DMS 273 (cell line): ENCODE measurements around the gene UCK2.

Source experiments
- DNase-seq: peaks from one replicate; lab custom pipeline; 2025; ENCODE audit not compliant: unreplicated experiment; lab: John Stamatoyannopoulos, UW

UCK2 gene

GRCh38 chr1:165833358-165833757 is 5.9 kb downstream of the UCK2 start:
- DNase-seq: no peak

GRCh38 chr1:165834229-165834628 is 6.8 kb downstream of the UCK2 start:
- no peak for DNase-seq

- DNase-seq: no peak
Measured at GRCh38 chr1:165834881-165835280, 7.5 kb downstream of the UCK2 start.

GRCh38 chr1:165836664-165837482 is 9.5 kb downstream of the UCK2 start:
- no peak for DNase-seq

- no peak for DNase-seq
Measured at GRCh38 chr1:165837838-165838364, 10.5 kb downstream of the UCK2 start.

- no peak for DNase-seq
Measured at GRCh38 chr1:165840423-165840822, 13.0 kb downstream of the UCK2 start.

GRCh38 chr1:165841582-165842017 is 14.2 kb downstream of the UCK2 start:
- DNase-seq: peak; percentile 22

- DNase-seq: no peak
Measured at GRCh38 chr1:165842023-165842670, 14.7 kb downstream of the UCK2 start.

GRCh38 chr1:165842671-165843129 is 15.3 kb downstream of the UCK2 start:
- DNase-seq: peak; percentile 23

GRCh38 chr1:165843304-165843703 is 15.9 kb downstream of the UCK2 start:
- DNase-seq: no peak

GRCh38 chr1:165844114-165844798 is 16.8 kb downstream of the UCK2 start:
- DNase-seq: no peak

GRCh38 chr1:165844933-165845332 is 17.5 kb downstream of the UCK2 start:
- DNase-seq: no peak

GRCh38 chr1:165845569-165845968 is 18.2 kb downstream of the UCK2 start:
- DNase-seq: no peak

- DNase-seq: no peak
Measured at GRCh38 chr1:165845992-165846748, 18.8 kb downstream of the UCK2 start.

- DNase-seq: no peak
Measured at GRCh38 chr1:165847486-165847885, 20.1 kb downstream of the UCK2 start.

- DNase-seq: no peak
Measured at GRCh38 chr1:165849353-165850133, 22.1 kb downstream of the UCK2 start.

GRCh38 chr1:165851034-165851658 is 23.7 kb downstream of the UCK2 start:
- no peak for DNase-seq

- DNase-seq: peak; percentile 19
Measured at GRCh38 chr1:165852871-165853270, 25.5 kb downstream of the UCK2 start.

GRCh38 chr1:165853528-165854075 is 26.2 kb downstream of the UCK2 start:
- DNase-seq: no peak
